GM23248 (cell line): Measurements from ENCODE around the gene SPATA3.

ENCODE experiments used
- EZH2 ChIP-seq: fragments of 200-600 bp; sonication (generic); IDR thresholded peaks from 2 replicates; pipeline ENCODE4 v1.6.1; 2018; ENCODE audit warnings: antibody characterized with exemption, mild to moderate bottlenecking; ENCODE audit not compliant: insufficient read depth, poor library complexity, severe bottlenecking
- EZH2phosphoT487 ChIP-seq: fragments of 200-600 bp; sonication (generic); IDR thresholded peaks from 2 replicates; pipeline ENCODE4 v1.6.1; 2018; ENCODE audit warnings: antibody characterized with exemption, moderate library complexity, mild to moderate bottlenecking, low read depth; ENCODE audit not compliant: insufficient read depth

GRCh38 chr2:231053846-231054245, 57.9 kb downstream of the SPATA3 start:
- TF ChIP-seq EZH2 (no peak), EZH2phosphoT487 (no peak)
